ENCODE measurements around the gene CTBP1.
"Not testable (repeated sequence)": the region's sequence is repeated elsewhere in the genome, so short reads cannot be mapped to it uniquely, and the experiment has no call there.

Gene CTBP1

DNA sequence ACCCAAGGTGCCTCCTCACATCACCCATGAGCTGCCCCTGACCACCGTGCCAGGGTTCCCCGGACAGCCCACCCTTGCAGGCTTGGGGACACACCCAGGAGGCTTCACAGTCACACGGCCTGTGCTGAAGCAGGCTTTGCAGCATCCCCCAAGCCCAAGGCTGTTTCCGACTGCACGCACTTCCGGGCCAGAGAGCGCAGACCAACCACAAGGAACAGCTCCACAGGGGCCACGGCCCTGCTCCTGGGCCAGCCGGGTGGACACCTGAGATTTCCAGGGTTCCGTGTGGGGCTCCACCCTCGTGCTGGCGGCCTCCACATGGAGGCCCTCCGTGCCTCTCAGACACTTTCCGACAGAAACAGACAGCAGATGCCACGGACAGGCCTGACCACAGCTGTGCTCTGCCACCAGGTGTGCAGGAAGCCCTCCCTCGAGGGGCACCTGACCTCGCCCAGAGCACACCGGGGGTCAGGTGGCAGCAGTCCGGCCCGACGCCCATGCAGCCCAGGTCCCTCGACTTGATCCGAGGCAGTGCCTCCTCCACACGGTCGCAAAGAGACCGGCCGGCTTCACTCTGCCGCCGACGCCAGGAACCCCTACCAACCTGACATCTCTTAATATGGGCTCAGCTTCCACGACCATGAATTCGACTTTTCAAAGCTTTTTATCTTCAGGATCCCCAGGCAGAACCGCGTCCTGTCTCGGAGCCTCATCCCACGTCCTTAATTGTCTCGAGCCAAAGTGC, 8.0 kb downstream of the CTBP1 start:
- POLR2A ChIA-PET: no interaction called here
- DNase-seq (ENCODE audit: extremely low spot score): no peak
- TF ChIP-seq, protein P1, sequence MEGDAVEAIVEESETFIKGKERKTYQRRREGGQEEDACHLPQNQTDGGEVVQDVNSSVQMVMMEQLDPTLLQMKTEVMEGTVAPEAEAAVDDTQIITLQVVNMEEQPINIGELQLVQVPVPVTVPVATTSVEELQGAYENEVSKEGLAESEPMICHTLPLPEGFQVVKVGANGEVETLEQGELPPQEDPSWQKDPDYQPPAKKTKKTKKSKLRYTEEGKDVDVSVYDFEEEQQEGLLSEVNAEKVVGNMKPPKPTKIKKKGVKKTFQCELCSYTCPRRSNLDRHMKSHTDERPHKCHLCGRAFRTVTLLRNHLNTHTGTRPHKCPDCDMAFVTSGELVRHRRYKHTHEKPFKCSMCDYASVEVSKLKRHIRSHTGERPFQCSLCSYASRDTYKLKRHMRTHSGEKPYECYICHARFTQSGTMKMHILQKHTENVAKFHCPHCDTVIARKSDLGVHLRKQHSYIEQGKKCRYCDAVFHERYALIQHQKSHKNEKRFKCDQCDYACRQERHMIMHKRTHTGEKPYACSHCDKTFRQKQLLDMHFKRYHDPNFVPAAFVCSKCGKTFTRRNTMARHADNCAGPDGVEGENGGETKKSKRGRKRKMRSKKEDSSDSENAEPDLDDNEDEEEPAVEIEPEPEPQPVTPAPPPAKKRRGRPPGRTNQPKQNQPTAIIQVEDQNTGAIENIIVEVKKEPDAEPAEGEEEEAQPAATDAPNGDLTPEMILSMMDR (IDR thresholded peaks at IDR 0.05; ENCODE audit: control extremely low read depth, extremely low read depth, low read depth, missing control alignments): no peak
- CTCF ChIA-PET: interaction anchor here (1.0 kb wide), 1 partner anchor 27 kb away, joined by 3 read pairs; no protein-coding TSS in a partner anchor

DNA sequence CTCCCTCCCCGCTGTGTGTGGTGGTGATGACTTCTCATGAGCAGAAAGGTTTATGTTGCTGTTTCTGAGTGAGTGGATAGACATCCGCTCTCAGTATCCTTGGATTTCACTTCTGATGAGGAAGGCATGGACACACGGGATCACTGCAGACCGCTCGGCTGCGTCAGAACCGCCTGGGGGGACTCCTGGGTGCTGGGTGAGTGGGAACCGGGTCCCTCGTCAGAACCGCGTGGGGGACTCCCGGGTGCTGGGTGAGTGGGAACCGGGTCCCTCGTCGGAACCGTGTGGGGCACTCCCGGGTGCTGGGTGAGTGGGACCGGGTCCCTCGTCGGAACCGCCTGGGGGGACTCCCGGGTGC, 9.0 kb downstream of the CTBP1 start:
- DNase-seq (ENCODE audit: extremely low spot score): no peak
- ChIA-PET POLR2A (no interaction called here), CTCF (no interaction called here)
- TF ChIP-seq, protein P1 (IDR thresholded peaks at IDR 0.05; ENCODE audit: control extremely low read depth, extremely low read depth, low read depth, missing control alignments): no peak

DNA sequence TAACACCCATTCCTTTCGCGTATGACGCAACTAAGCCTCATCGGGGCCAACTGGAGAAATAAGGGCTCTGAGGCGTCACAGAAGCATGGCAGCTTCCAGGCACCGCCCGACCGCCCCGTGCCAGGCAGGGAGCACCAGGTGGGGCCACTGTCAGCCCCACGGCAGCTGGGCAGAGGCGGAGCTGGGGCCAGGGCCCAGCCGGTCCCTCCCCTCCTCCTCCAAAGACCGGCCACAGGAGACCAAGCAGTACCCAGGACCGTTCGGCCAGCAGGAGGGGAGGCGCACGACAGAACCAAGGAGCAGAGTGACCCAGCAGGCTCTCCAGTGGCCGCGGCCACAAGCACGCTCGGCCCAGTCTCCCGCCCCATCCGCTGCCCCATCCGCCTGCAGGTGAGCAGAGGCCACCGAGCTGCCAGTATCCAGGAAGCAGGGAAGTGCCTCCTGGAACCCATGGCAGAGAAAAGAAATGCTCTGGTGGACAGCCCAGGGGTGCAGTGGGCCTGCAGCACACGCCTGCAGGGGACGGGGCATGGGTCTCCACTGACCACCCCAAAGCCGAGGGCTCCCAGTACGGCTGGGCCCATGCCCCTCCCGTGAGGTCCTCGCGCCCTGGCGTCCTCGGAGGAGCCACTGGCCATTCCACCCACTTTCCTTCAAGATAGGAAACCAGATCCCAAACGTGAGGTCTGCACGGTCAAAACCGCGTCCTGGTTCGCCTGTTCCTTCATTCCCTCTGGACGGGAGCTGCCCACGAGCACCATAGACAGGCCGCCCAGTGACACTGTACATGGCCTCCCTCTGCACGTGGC, 9.6 kb downstream of the CTBP1 start:
- POLR2A ChIA-PET: no interaction called here
- CTCF ChIA-PET: no interaction called here
- no peak for DNase-seq (ENCODE audit: extremely low spot score)
- TF ChIP-seq, protein P1 (IDR thresholded peaks at IDR 0.05; ENCODE audit: control extremely low read depth, extremely low read depth, low read depth, missing control alignments): no peak

DNA sequence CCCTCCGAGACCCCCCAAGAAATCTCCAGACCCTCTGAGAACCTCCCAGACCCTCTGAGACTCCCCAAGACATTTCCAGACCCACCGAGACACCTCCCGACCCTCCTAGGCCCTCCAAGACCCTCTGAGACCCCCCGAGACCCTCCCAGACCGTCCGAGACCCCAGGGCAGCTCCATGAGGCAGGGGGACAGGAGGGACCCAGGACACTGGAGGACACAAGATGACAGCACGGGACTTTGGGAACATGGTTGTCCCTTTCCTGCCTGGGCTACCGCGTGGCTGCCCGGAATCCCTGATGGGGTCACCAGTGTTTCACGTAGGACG, 10.3 kb downstream of the CTBP1 start:
- no peak for DNase-seq (ENCODE audit: extremely low spot score)
- POLR2A ChIA-PET: no interaction called here
- TF ChIP-seq, protein P1 (IDR thresholded peaks at IDR 0.05; ENCODE audit: control extremely low read depth, extremely low read depth, low read depth, missing control alignments): no peak
- CTCF ChIA-PET: interaction anchor here (1.0 kb wide), 1 partner anchor 54 kb away, joined by 3 read pairs; no protein-coding TSS in a partner anchor

DNA sequence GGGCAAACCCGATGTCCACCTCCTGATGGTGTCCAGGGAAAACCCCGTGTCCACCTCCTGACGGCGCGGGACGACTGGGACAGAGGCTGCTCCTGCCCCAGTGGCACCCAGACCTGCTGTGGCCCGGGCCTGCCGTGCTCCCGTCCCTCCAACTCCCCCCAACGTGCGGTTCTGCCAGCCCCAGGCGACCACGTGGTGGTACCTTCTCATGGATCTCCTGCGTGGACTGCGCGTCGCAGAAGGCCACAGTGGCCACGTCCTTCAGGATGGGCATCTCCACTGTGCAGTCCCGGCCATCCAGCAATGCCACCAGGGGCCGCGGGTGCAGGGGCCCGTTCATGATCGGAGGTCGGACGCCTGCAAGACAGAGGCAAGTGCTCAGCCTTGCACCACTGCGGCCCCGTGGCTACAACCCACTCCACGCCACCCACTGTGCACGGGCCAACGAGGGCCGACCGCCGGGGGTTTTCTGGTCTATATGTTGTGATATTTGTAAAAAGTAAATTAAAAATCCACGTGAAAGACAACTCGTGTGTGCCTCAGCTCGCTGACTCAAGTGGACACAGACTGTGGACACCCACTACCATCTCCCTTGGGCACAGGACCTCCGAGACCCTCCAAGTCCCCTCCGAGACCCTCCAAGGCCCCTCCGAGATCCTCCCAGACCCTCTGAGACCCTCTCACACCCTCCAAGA, 10.8 kb downstream of the CTBP1 start:
- ChIA-PET POLR2A (no interaction called here), CTCF (interaction anchor here (1.0 kb wide), 1 partner anchor 53 kb away, joined by 3 read pairs; no protein-coding TSS in a partner anchor)

DNA sequence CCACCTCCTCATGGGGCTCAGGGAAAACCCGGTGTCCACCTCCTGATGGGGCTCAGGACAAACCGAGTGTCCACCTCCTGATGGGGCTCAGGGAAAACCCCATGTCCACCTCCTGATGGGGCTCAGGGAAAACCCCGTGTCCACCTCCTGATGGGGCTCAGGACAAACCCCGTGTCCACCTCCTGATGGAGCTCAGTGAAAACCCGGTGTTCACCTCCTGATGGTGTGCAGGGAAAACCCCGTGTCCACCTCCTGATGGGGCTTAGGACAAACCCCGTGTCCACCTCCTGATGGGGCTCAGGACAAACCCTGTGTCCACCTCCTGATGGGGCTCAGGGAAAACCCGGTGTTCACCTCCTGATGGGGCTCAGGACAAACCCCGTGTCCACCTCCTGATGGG, 11.7 kb downstream of the CTBP1 start:
- DNase-seq (ENCODE audit: extremely low spot score); CTCF ChIA-PET; POLR2A ChIA-PET: not testable (repeated sequence)

More for the DNA sequence above, 10.8 kb downstream of the CTBP1 start:
- TF ChIP-seq, protein P1 (IDR thresholded peaks at IDR 0.05; ENCODE audit: control extremely low read depth, extremely low read depth, low read depth, missing control alignments): no peak
- DNase-seq (ENCODE audit: extremely low spot score): no peak

DNA sequence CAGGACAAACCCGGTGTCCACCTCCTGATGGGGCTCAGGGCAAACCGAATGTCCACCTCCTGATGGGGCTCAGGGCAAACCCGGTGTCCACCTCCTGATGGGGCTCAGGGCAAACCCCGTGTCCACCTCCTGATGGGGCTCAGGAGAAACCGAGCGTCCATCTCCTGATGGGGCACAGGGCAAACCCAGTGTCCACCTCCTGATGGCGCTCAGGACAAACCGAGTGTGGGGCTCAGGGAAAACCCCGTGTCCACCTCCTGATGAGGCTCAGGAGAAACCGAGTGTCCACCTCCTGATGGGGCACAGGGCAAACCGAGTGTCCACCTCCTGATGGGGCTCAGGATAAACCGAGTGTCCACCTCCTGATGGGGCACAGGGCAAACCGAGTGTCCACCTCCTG, 12.1 kb downstream of the CTBP1 start:
- DNase-seq (ENCODE audit: extremely low spot score); POLR2A ChIA-PET; CTCF ChIA-PET: not testable (repeated sequence)

All from GM10248 (cell line).